Right lobe of liver (tissue), 4 donors: ENCODE measurements around the gene DPP6.

ENCODE experiments used
- POLR2A ChIP-seq: fragments of 450-650 bp; IDR thresholded peaks from one replicate; pipeline ENCODE4 v1.6.1; 2017; ENCODE audit warnings: antibody characterized with exemption, mild to moderate bottlenecking
- TF ChIP-seq, protein P1 (sequence below), 4 donors: fragments of 200-600 bp in 3 of 4; fragments of 450-650 bp in 1 of 4; IDR thresholded peaks; one replicate each; pipeline versions ENCODE4 v1.5.1 to v1.8.0; 2016 to 2022; ENCODE audit warnings: antibody characterized with exemption in 4 of 4, mild to moderate bottlenecking in 2 of 4
- donor health status: DM: no; HTN: no; CAD: no.
- donor health status: DM: no; HTN: no; CAD: no.
- donor health status: DM: no; HTN: yes; CAD: no.

DNA sequence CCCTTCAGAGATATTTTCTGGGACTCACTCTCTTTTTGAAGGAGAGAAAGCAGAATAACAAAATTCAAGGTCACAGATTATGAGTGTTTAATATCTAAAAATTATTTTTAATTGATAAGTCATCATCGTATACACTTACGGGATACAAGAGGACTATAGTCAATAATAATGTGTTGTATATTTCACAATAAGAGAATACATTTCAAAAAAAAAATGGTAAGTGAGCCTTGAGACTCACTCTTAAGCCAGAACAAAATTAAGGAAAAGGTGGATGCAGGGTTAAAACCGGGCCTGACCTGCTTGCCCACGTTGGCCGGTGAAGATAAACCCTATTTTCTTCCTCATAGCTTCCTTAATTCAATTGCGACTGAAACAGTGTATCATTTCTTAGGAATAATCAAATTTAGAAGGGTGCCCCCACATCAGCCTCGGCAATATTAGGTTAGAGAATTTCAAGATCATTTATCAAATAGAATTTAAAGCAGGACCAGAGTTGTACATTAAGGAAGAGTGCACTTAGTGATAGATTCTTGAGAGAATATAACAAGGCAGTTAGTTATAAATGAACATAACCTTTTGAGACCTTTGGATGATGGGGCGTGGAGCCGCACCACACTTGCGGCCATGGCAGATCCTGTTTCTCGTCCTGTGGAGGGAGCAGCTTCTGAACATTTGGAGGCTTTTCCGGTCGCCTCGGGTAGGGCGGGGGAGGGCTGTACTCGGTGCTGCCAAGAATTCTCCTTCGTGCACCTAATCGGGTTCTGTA lies 628.9 kb downstream of the DPP6 start:
- TF ChIP-seq POLR2A, result no peak
- TF ChIP-seq, protein P1, sequence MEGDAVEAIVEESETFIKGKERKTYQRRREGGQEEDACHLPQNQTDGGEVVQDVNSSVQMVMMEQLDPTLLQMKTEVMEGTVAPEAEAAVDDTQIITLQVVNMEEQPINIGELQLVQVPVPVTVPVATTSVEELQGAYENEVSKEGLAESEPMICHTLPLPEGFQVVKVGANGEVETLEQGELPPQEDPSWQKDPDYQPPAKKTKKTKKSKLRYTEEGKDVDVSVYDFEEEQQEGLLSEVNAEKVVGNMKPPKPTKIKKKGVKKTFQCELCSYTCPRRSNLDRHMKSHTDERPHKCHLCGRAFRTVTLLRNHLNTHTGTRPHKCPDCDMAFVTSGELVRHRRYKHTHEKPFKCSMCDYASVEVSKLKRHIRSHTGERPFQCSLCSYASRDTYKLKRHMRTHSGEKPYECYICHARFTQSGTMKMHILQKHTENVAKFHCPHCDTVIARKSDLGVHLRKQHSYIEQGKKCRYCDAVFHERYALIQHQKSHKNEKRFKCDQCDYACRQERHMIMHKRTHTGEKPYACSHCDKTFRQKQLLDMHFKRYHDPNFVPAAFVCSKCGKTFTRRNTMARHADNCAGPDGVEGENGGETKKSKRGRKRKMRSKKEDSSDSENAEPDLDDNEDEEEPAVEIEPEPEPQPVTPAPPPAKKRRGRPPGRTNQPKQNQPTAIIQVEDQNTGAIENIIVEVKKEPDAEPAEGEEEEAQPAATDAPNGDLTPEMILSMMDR (IDR thresholded peaks at IDR 0.05), result no peak
